Right cardiac atrium (tissue), 5 donors: ENCODE data around the gene PNMA6E. TPM values are rescaled to one million over a fixed set of nuclear protein-coding genes. Genes with fewer than 3 reads are reported as not detected.

Experiments
- ATAC-seq, 2 donors: fragments of 200-7000 bp; cut with Tn5 transposase; one replicate each; pipeline versions ENCODE4 v1.8.0 to v1.9.1; 2020; ENCODE audit warnings: moderate library complexity in 2 of 2, mild to moderate bottlenecking in 1 of 2
- DNase-seq, 3 donors: peaks; one replicate each; pipeline ENCODE4 v3.0.0-alpha.2; 2020
- H3K27ac ChIP-seq: one replicate; pipeline ENCODE4 v1.5.1; 2013; ENCODE audit warnings: mild to moderate bottlenecking, low read length, control low read depth, moderate library complexity
- H3K27me3 ChIP-seq: one replicate; pipeline ENCODE4 v1.6.1; 2013; ENCODE audit not compliant: control insufficient read depth, insufficient read depth
- H3K4me1 ChIP-seq: one replicate; pipeline ENCODE4 v1.6.1; 2013; ENCODE audit warnings: low read length; ENCODE audit not compliant: control insufficient read depth, insufficient read depth
- H3K4me3 ChIP-seq: one replicate; pipeline ENCODE4 v1.5.1; 2013; ENCODE audit warnings: low read length, control low read depth
- H3K9me3 ChIP-seq: one replicate; pipeline ENCODE4 v1.6.1; 2013; ENCODE audit warnings: low read length; ENCODE audit not compliant: control insufficient read depth
- WGBS: extraction: QIAGEN DNeasy Blood & Tissue Kit; methylation state at CpG from one replicate; pipeline ENCODE4 v1.1.7; 2013; 5-methylcytosine and 5-hydroxymethylcytosine counted together
- intact Hi-C, 4 donors: fragments of 100-400 bp; cut with DNase I; formaldehyde crosslinking; loops; one replicate each; pipeline versions ENCODE4 v1.11.0 to v1.14.0; 2022 to 2023
- polyA plus RNA-seq: library from polyadenylated mRNA; stranded (reverse); fragments of 200-250 nt; gene quantifications from one replicate; pipeline ENCODE4 v1.2.3, GENCODE V29; 2013
- total RNA-seq, 4 donors: library from RNA; stranded (reverse); fragmentation: NEBNext Ultra II Directional; extraction: Animal tissue kit (Norgen Biotek cat#: 25700); gene quantifications; one replicate each; pipeline ENCODE4 v1.2.1, GENCODE V29; 2021
- donor health status: healthy with polysubstance abuse.
- donor health status: DM: no; HTN: yes; CAD: no.
- donor health status: DM: no; HTN: no; CAD: no.
- donor health status: DM: no; HTN: yes; CAD: no; lungs with severe emphysema.
- donor health status: DM: yes; HTN: yes; CAD: no.

The PNMA6E gene
- total and polyA plus RNA-seq, 5 donors = not detected

- H3K4me3 ChIP-seq = no peak overlapping the region
- H3K9me3 ChIP-seq = no peaks in the 10 kb centered on the region
- WGBS = 44% methylated on average over 9 of the region's 9 CpGs
- DNase-seq = no peak
- peak; percentile 46 to 61 for ATAC-seq
- H3K4me1 ChIP-seq = no peaks in the 10 kb centered on the region
- intact Hi-C loops = no loop called here
- no peaks in the 10 kb centered on the region for H3K27me3 ChIP-seq
- peak overlapping the region; percentile 66 for H3K27ac ChIP-seq
Measured at GRCh38 chrX:153380691-153381090, 20.5 kb downstream of the PNMA6E start.

- peak; percentile 77 to 80 for ATAC-seq
- no peaks in the 10 kb centered on the region for H3K9me3 ChIP-seq
- H3K27me3 ChIP-seq = no peaks in the 10 kb centered on the region
- no peak overlapping the region for H3K4me3 ChIP-seq
- no peak for DNase-seq
- 44% methylated on average over 13 of the region's 13 CpGs for WGBS
- intact Hi-C loops = no loop called here
- no peaks in the 10 kb centered on the region for H3K4me1 ChIP-seq
- peak overlapping the region; percentile 66 for H3K27ac ChIP-seq
Measured at GRCh38 chrX:153379971-153380581, 21.1 kb downstream of the PNMA6E start.

GRCh38 chrX:153379508-153379907, 21.6 kb downstream of the PNMA6E start:
- Histone ChIP-seq H3K27ac (no peak overlapping the region), H3K4me3 (no peak overlapping the region), H3K27me3 (no peaks in the 10 kb centered on the region), H3K9me3 (no peaks in the 10 kb centered on the region), H3K4me1 (no peaks in the 10 kb centered on the region)
- 67% methylated on average over 9 of the region's 9 CpGs for WGBS
- intact Hi-C loops = no loop called here
- ATAC-seq = peak in 1 of 2 donors; percentile 5
- no peak for DNase-seq

- 95% methylated on average over 4 of the region's 4 CpGs for WGBS
- no peaks in the 10 kb centered on the region for H3K9me3 ChIP-seq
Measured at GRCh38 chrX:153378607-153379006, 22.5 kb downstream of the PNMA6E start.

GRCh38 chrX:153377727-153378126, 23.4 kb downstream of the PNMA6E start:
- no peaks in the 10 kb centered on the region for H3K4me1 ChIP-seq
- H3K9me3 ChIP-seq = no peaks in the 10 kb centered on the region
- no peak for ATAC-seq
- no peak for DNase-seq
- WGBS = 90% methylated on average over 3 of the region's 3 CpGs
- H3K27ac ChIP-seq = no peak overlapping the region
- intact Hi-C loops = no loop called here
- H3K27me3 ChIP-seq = no peaks in the 10 kb centered on the region
- H3K4me3 ChIP-seq = no peak overlapping the region

More at GRCh38 chrX:153378607-153379006, 22.5 kb downstream of the PNMA6E start:
- intact Hi-C loops = no loop called here
- Histone ChIP-seq H3K4me3 (no peak overlapping the region), H3K27me3 (no peaks in the 10 kb centered on the region), H3K4me1 (no peaks in the 10 kb centered on the region), H3K27ac (no peak overlapping the region)
- DNase-seq (no peak), ATAC-seq (no peak)

GRCh38 chrX:153375571-153375970, 25.6 kb downstream of the PNMA6E start:
- Histone ChIP-seq H3K27ac (no peak overlapping the region), H3K9me3 (no peaks in the 10 kb centered on the region), H3K4me3 (no peak overlapping the region), H3K27me3 (no peaks in the 10 kb centered on the region), H3K4me1 (no peaks in the 10 kb centered on the region)
- intact Hi-C loops = no loop called here
- ATAC-seq = no peak
- DNase-seq = no peak
- WGBS = 82% methylated on average over 5 of the region's 5 CpGs

GRCh38 chrX:153374426-153374825, 26.7 kb downstream of the PNMA6E start:
- no peaks in the 10 kb centered on the region for H3K9me3 ChIP-seq
- WGBS = 65% methylated on average over 7 of the region's 7 CpGs
- no peaks in the 10 kb centered on the region for H3K4me1 ChIP-seq
- intact Hi-C loops = no loop called here
- no peak overlapping the region for H3K4me3 ChIP-seq
- ATAC-seq (no peak), DNase-seq (no peak)
- no peak overlapping the region for H3K27ac ChIP-seq
- H3K27me3 ChIP-seq = no peaks in the 10 kb centered on the region

GRCh38 chrX:153372949-153373348, 28.2 kb downstream of the PNMA6E start:
- no peaks in the 10 kb centered on the region for H3K27me3 ChIP-seq
- no peaks in the 10 kb centered on the region for H3K4me1 ChIP-seq
- intact Hi-C loops = no loop called here
- DNase-seq (no peak), ATAC-seq (no peak)
- H3K27ac ChIP-seq = no peak overlapping the region
- no peak overlapping the region for H3K4me3 ChIP-seq
- H3K9me3 ChIP-seq = no peaks in the 10 kb centered on the region

GRCh38 chrX:153371256-153371655, 29.9 kb downstream of the PNMA6E start:
- no peaks in the 10 kb centered on the region for H3K4me1 ChIP-seq
- intact Hi-C loops = no loop called here
- WGBS = 41% methylated on average over 3 of the region's 3 CpGs
- H3K27me3 ChIP-seq = no peaks in the 10 kb centered on the region
- no peak for DNase-seq
- no peak for ATAC-seq
- no peaks in the 10 kb centered on the region for H3K9me3 ChIP-seq
- H3K27ac ChIP-seq = no peak overlapping the region
- H3K4me3 ChIP-seq = no peak overlapping the region

- no peak overlapping the region for H3K4me3 ChIP-seq
- H3K9me3 ChIP-seq = no peaks in the 10 kb centered on the region
- no peak overlapping the region for H3K27ac ChIP-seq
- no peaks in the 10 kb centered on the region for H3K4me1 ChIP-seq
- no peaks in the 10 kb centered on the region for H3K27me3 ChIP-seq
- DNase-seq (no peak), ATAC-seq (no peak)
- 73% methylated on average over 8 of the region's 8 CpGs for WGBS
- intact Hi-C loops = no loop called here
Measured at GRCh38 chrX:153370293-153371055, 30.7 kb downstream of the PNMA6E start.

- WGBS = 76% methylated on average over 5 of the region's 5 CpGs
- intact Hi-C loops = no loop called here
- no peak for ATAC-seq
- H3K9me3 ChIP-seq = no peaks in the 10 kb centered on the region
- no peaks in the 10 kb centered on the region for H3K4me1 ChIP-seq
- H3K4me3 ChIP-seq = no peak overlapping the region
- DNase-seq = no peak
- H3K27ac ChIP-seq = no peak overlapping the region
- H3K27me3 ChIP-seq = no peaks in the 10 kb centered on the region
Measured at GRCh38 chrX:153366878-153367538, 34.1 kb downstream of the PNMA6E start.
